ENCODE data around the gene KRTAP6-3. TPM values are rescaled to one million over a fixed set of nuclear protein-coding genes. Genes with fewer than 3 reads are reported as not detected.

The KRTAP6-3 gene
- total RNA-seq (2022; extraction: Qiagen RNA extraction; ENCODE audit: low read depth): not detected in 5 replicates

DNA sequence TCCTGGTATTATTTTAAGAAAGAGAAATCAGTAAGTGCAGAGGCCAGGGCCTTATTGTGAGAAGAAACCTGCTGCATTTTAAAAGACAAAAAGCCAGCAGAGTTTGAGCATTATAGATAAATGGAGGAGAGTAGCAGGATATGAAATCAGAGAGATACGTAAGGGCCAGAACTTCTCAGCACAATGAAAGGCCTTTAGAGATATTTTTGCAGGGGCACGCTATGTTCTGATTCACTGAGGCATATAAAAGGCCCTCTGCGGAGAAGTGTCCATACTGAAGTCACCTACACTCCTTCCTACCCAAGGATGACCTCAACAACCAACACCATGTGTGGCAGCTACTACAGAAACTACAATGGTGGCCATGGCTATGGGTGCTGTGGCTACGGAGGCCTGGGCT lies at the start of gene KRTAP6-3:
TSS of gene KRTAP6-3 (plus strand) at position 301 of the 400 bp plus-strand sequence. CDS start at position 307, 6 bp downstream.

GRCh38 chr21:30561264-30561895 lies 30.9 kb upstream of the KRTAP6-3 start, which contains the start of gene KRTAP19-7:
Gene KRTAP19-7, minus strand, starts transcription at chr21:30561314. Its CDS starts 25 bp downstream, at chr21:30561289.

GRCh38 chr21:30590297-30590696 lies 1.9 kb upstream of the KRTAP6-3 start, which contains the start of gene KRTAP22-2:
Gene KRTAP22-2, minus strand, starts transcription at chr21:30590397.

GRCh38 chr21:30598802-30599201 lies 6.6 kb downstream of the KRTAP6-3 start, which contains the start of gene KRTAP6-2:
Gene KRTAP6-2, minus strand, starts transcription at chr21:30598902. Its CDS starts 28 bp downstream, at chr21:30598874.

GRCh38 chr21:30600787-30601186 lies 8.5 kb downstream of the KRTAP6-3 start, which contains the start of gene KRTAP22-1:
Gene KRTAP22-1, plus strand, starts transcription at chr21:30601087.

GRCh38 chr21:30613836-30614235 lies 21.6 kb downstream of the KRTAP6-3 start, which contains the start of gene KRTAP6-1:
Gene KRTAP6-1, minus strand, starts transcription at chr21:30613930. Its CDS starts 26 bp downstream, at chr21:30613904.

DNA sequence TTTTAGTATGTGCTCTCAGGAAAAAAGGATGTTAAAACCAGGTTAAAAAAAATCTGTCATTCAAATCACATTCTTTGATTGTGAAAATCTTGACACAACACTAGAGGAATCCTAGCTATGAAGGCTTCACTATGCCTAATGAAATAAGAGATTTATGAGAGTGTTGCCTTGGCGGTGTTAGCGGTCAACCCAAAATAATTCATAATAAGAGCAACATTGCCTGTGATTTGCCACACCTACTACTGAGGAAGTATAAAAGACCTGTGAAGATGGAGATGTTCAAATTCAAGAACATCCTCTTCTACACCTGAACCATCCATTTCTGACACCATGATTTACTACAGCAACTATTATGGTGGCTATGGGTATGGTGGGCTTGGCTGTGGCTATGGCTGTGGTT lies 23.9 kb downstream of the KRTAP6-3 start, which contains the start of gene KRTAP20-1:
TSS of gene KRTAP20-1 (plus strand) at position 301 of the 400 bp plus-strand sequence. CDS start at position 331, 30 bp downstream.

DNA sequence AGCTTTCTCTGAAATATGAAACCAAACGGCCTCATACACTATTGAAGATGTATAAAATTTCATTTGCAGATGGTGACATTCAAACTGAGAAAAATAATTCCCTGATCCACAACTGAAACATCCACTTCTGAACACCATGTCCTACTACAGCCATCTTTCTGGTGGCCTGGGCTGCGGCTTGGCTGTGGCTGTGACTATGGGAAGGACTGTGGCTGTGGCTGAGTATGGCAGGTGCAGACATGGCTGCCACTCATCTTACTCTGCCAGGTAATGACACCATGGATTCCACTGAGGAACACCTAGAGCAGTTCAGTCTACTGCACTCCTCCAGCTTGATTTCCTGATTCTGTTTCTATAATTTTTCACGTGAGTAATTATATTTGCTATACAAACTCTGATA lies 28.3 kb downstream of the KRTAP6-3 start, which contains the start of gene KRTAP20-4:
TSS of gene KRTAP20-4 (plus strand) at position 106 of the 400 bp plus-strand sequence.

DNA sequence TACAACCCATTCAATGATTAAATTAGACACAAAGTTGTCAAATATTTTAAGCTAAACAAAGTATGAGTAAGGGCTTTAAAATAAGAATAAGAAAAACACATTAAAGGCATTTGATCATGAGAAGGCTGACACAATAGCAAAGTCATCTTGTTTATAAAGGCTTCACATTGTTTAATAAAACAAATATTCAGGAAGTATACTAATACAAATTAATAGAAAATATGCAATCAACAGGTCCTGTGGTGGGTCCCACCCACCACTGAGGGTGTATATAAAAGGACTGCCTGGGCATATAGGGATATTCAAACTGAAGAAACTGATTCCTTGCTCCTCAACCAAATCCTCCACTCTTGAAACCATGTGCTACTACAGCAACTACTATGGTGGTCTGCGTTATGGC lies 42.7 kb downstream of the KRTAP6-3 start, which contains the start of gene KRTAP20-2:
TSS of gene KRTAP20-2 (plus strand) at position 301 of the 400 bp plus-strand sequence. CDS start at position 359, 58 bp downstream.

GRCh38 chr21:30642564-30642963 lies 50.3 kb downstream of the KRTAP6-3 start, which contains the start of gene KRTAP20-3:
Gene KRTAP20-3, plus strand, starts transcription at chr21:30642864.

Other genes with a start within 250 kb of the KRTAP6-3 start
- not detected in 5 replicates for gene KRTAP23-1, start 243.8 kb upstream of the KRTAP6-3 start, total RNA-seq (2022; extraction: Qiagen RNA extraction; ENCODE audit: low read depth)
- not detected in 5 replicates for gene KRTAP13-2, start 220.2 kb upstream of the KRTAP6-3 start, total RNA-seq (2022; extraction: Qiagen RNA extraction; ENCODE audit: low read depth)
- not detected in 5 replicates for gene KRTAP13-1, start 196.4 kb upstream of the KRTAP6-3 start, total RNA-seq (2022; extraction: Qiagen RNA extraction; ENCODE audit: low read depth)
- gene KRTAP13-3, start 166.5 kb upstream of the KRTAP6-3 start, total RNA-seq (2022; extraction: Qiagen RNA extraction; ENCODE audit: low read depth): not detected in 5 replicates
- gene KRTAP13-4, start 162.2 kb upstream of the KRTAP6-3 start, total RNA-seq (2022; extraction: Qiagen RNA extraction; ENCODE audit: low read depth): not detected in 5 replicates
- gene KRTAP15-1, start 152.2 kb upstream of the KRTAP6-3 start, total RNA-seq (2022; extraction: Qiagen RNA extraction; ENCODE audit: low read depth): not detected in 5 replicates
- not detected in 5 replicates for gene KRTAP19-1, start 112.1 kb upstream of the KRTAP6-3 start, total RNA-seq (2022; extraction: Qiagen RNA extraction; ENCODE audit: low read depth)
- gene KRTAP19-2, start 105.0 kb upstream of the KRTAP6-3 start, total RNA-seq (2022; extraction: Qiagen RNA extraction; ENCODE audit: low read depth): not detected in 5 replicates
- gene KRTAP19-3, start 100.4 kb upstream of the KRTAP6-3 start, total RNA-seq (2022; extraction: Qiagen RNA extraction; ENCODE audit: low read depth): not detected in 5 replicates
- not detected in 5 replicates for gene KRTAP19-4, start 95.3 kb upstream of the KRTAP6-3 start, total RNA-seq (2022; extraction: Qiagen RNA extraction; ENCODE audit: low read depth)
- gene KRTAP19-5, start 90.3 kb upstream of the KRTAP6-3 start, total RNA-seq (2022; extraction: Qiagen RNA extraction; ENCODE audit: low read depth): not detected in 5 replicates
- not detected in 5 replicates for gene KRTAP19-6, start 50.6 kb upstream of the KRTAP6-3 start, total RNA-seq (2022; extraction: Qiagen RNA extraction; ENCODE audit: low read depth)
- not detected in 5 replicates for gene KRTAP19-7, start 31.1 kb upstream of the KRTAP6-3 start, total RNA-seq (2022; extraction: Qiagen RNA extraction; ENCODE audit: low read depth)
- not detected in 5 replicates for gene KRTAP22-2, start 2.0 kb upstream of the KRTAP6-3 start, total RNA-seq (2022; extraction: Qiagen RNA extraction; ENCODE audit: low read depth)
- gene KRTAP6-2, start 6.5 kb downstream of the KRTAP6-3 start, total RNA-seq (2022; extraction: Qiagen RNA extraction; ENCODE audit: low read depth): not detected in 5 replicates
- gene KRTAP22-1, start 8.6 kb downstream of the KRTAP6-3 start, total RNA-seq (2022; extraction: Qiagen RNA extraction; ENCODE audit: low read depth): not detected in 5 replicates
- not detected in 5 replicates for gene KRTAP6-1, start 21.5 kb downstream of the KRTAP6-3 start, total RNA-seq (2022; extraction: Qiagen RNA extraction; ENCODE audit: low read depth)
- not detected in 5 replicates for gene KRTAP20-1, start 24.0 kb downstream of the KRTAP6-3 start, total RNA-seq (2022; extraction: Qiagen RNA extraction; ENCODE audit: low read depth)
- not detected in 5 replicates for gene KRTAP20-4, start 28.2 kb downstream of the KRTAP6-3 start, total RNA-seq (2022; extraction: Qiagen RNA extraction; ENCODE audit: low read depth)
- gene KRTAP20-2, start 42.8 kb downstream of the KRTAP6-3 start, total RNA-seq (2022; extraction: Qiagen RNA extraction; ENCODE audit: low read depth): not detected in 5 replicates
- not detected in 5 replicates for gene KRTAP20-3, start 50.4 kb downstream of the KRTAP6-3 start, total RNA-seq (2022; extraction: Qiagen RNA extraction; ENCODE audit: low read depth)
- gene KRTAP21-3, start 126.3 kb downstream of the KRTAP6-3 start, total RNA-seq (2022; extraction: Qiagen RNA extraction; ENCODE audit: low read depth): not detected in 5 replicates
- not detected in 5 replicates for gene KRTAP21-2, start 154.8 kb downstream of the KRTAP6-3 start, total RNA-seq (2022; extraction: Qiagen RNA extraction; ENCODE audit: low read depth)
- gene KRTAP21-1, start 163.0 kb downstream of the KRTAP6-3 start, total RNA-seq (2022; extraction: Qiagen RNA extraction; ENCODE audit: low read depth): not detected in 5 replicates
- gene KRTAP8-1, start 220.8 kb downstream of the KRTAP6-3 start, total RNA-seq (2022; extraction: Qiagen RNA extraction; ENCODE audit: low read depth): not detected in 5 replicates
- gene KRTAP7-1, start 237.3 kb downstream of the KRTAP6-3 start, total RNA-seq (2022; extraction: Qiagen RNA extraction; ENCODE audit: low read depth): not detected in 5 replicates